Choroid plexus epithelial cell (primary cell): Measurements from ENCODE around the gene KBTBD7.
"Not testable (repeated sequence)": the region's sequence is repeated elsewhere in the genome, so short reads cannot be mapped to it uniquely, and the experiment has no call there.

Source experiments
- DNase-seq: peaks from one replicate; pipeline ENCODE4 v3.0.0-alpha.2; 2010; ENCODE audit warnings: low read depth
- H3K4me3 ChIP-seq: 2 replicates; pipeline ENCODE4 v1.5.1; 2011; ENCODE audit warnings: low read depth, mild to moderate bottlenecking, control low read depth, low read length, moderate library complexity
- TF ChIP-seq, protein P1 (sequence below): conservative IDR thresholded peaks from 2 replicates; pipeline ENCODE4 v1.5.1; 2011; ENCODE audit warnings: low read depth, mild to moderate bottlenecking, control low read depth, inconsistent platforms, low read length, moderate library complexity

KBTBD7 gene

DNA sequence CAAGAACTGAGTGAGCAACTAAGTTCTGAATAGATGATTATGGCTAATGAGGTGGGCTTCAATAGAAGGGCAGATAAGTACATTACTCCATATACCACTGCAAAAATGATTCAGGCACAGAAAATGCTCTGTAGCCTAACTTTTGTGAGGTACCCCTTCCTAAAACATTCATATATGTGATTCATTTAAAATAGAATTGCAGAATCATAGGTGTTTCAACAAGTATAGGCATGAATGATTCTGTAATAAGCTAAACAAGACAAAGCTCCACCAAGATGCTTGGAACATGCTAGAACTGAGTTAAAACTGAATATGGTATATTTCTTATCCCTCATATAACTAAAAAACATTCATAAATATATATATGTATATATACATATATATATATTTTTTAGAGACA is 12.1 kb downstream of the KBTBD7 start:
- TF ChIP-seq, protein P1, sequence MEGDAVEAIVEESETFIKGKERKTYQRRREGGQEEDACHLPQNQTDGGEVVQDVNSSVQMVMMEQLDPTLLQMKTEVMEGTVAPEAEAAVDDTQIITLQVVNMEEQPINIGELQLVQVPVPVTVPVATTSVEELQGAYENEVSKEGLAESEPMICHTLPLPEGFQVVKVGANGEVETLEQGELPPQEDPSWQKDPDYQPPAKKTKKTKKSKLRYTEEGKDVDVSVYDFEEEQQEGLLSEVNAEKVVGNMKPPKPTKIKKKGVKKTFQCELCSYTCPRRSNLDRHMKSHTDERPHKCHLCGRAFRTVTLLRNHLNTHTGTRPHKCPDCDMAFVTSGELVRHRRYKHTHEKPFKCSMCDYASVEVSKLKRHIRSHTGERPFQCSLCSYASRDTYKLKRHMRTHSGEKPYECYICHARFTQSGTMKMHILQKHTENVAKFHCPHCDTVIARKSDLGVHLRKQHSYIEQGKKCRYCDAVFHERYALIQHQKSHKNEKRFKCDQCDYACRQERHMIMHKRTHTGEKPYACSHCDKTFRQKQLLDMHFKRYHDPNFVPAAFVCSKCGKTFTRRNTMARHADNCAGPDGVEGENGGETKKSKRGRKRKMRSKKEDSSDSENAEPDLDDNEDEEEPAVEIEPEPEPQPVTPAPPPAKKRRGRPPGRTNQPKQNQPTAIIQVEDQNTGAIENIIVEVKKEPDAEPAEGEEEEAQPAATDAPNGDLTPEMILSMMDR = no peak
- DNase-seq = no peak

DNA sequence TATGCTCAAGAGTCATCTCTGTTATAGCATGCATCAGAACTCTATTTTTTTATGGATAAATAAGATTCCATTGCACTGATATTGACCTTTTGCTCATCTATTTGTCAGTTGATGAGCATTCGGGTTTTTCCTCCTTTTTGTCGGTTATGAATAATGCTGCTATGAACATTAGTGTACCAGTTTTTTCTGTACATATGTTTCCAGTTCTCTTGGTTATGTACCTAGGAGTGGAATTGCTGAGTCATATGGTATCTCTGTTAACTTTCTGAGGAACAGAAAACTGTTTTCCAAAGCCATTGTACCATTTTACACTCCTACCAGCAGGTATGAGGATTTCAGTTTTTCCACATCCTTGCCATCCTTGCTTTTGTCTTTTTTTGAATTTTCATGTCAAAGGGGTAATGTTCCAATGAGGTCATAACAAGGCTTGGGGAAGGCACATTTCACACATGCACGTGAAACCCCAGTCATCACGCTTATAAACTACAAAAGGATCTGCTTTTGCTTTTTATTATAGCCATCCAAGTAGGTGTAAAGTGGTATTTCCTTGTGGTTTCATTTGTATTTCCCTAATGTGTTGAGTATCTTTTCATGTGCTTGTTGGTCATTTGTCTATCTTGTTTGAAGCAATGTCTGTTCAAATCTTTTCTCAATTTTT is 14.6 kb downstream of the KBTBD7 start:
- TF ChIP-seq, protein P1 = no peak
- peak; percentile 56 for DNase-seq

More for the DNA sequence above, 12.1 kb downstream of the KBTBD7 start:
- H3K4me3 ChIP-seq = no peak overlapping the region

DNA sequence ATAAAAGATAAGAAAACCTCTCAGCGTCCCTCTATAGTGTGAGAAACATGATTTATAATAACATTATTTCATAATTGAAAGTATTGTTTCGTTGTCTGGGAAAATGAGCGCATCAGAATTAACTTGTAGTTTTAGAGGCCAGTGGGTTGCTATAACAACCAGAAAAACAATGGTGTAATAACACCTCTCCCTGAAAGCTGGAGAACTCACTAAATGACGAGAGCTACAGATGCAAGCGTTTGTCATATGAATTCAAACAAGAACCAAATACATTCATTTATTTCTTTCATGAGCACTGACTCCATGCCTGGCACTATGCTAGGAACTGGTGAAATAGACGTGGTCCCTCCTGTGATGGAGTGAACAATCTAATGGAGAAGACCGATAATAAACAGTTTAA is 16.3 kb downstream of the KBTBD7 start:
- TF ChIP-seq, protein P1 = no peak
- no peak overlapping the region for H3K4me3 ChIP-seq
- peak; percentile 45 for DNase-seq

More for the DNA sequence above, 14.6 kb downstream of the KBTBD7 start:
- H3K4me3 ChIP-seq = no peak overlapping the region

DNA sequence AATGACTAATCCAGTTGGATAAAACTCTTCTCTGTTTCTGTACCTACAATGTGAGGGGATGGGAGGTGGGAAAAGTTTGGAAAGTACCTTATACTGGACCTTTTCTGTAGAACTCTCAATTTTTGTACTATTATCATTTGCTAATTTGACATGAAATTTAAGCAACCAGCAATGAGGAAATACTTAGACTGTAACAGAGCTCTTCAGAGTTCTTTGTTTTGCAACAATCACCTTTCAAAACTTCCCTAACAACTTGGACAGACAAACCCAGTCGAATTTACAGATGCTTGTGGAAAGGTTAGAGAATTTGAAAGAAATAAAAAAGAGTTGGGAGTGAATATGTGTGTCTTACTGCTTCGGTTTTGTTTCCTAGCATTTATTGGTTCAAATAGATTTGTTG is 16.8 kb downstream of the KBTBD7 start:
- TF ChIP-seq, protein P1 = no peak
- DNase-seq = no peak
- H3K4me3 ChIP-seq = no peak overlapping the region

DNA sequence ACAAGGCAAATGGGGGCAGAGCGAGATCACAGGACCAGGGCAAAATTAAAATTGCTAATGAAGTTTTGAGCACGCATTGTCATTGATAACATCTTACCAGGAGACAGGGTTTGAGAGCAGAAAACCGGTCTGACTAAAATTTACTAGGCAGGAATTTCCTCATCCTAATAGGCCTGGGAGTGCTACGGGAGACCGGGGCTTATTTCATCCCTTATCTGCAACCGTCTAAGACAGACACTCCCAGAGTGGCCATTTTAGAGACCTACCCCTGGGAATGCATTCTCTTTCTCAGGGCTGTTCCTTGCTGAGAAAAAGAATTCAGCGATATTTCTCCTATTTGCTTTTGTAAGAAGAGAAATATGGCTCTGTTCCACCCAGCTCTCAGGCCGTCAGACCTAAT is 18.8 kb downstream of the KBTBD7 start:
- DNase-seq, H3K4me3 ChIP-seq: not testable (repeated sequence)

DNA sequence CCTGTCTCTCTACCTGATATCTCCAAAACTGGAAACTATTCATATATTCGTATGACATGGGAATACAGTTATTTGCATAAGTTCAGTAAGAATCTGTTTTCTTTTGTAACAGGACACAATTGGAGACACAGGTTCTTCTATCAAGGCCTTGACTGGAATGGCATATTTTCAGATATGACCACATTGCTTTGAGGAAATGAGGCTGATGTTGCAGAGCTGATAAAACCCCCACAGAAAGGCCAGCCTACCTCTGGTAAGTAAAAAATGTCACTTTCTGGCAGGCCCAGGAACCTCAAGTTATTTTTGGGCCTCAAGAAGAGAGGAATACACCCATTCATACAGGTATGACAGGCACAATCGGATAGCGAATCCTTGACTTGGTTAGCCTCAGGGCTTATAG is 32.2 kb downstream of the KBTBD7 start:
- DNase-seq = no peak
- H3K4me3 ChIP-seq = no peak overlapping the region
- TF ChIP-seq, protein P1 = no peak

DNA sequence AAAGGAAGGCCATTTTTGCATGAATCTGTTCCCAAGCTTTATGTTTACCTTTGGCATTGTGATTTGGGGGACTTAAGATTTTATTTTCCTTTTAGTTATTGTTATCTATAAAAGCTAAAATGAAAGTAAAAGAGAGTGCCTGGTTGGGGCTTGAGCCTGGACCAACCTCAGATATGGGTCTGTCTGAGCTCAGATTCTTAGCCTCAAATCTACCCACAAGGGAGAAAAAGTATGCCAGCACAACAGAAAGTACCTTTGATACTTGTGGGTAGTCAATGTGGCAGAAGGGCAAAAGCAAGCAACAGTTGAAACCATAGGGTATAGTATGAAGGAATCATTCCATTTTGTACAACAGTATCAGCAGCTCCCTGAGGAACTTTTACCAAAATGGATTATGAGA is 35.2 kb downstream of the KBTBD7 start:
- TF ChIP-seq, protein P1 = no peak
- no peak for DNase-seq
- no peak overlapping the region for H3K4me3 ChIP-seq
